ENCODE data around the gene PIEZO1. TPM values are rescaled to one million over a fixed set of nuclear protein-coding genes. Genes with fewer than 3 reads are reported as not detected.

PIEZO1 gene
- total and polyA plus RNA-seq, 2 donors (not counting 3 experiments of a cell fraction or from before 2014, with no cell fraction given), result 298 to 322 TPM

GRCh38 chr16:88691924-88692560 is 93.0 kb downstream of the PIEZO1 start:
- Histone ChIP-seq H3K79me2 (ENCODE audit: control insufficient read depth, insufficient read depth, low read length) (no peaks in the 10 kb centered on the region), H3K9ac (replicated peaks; ENCODE audit: extremely low read depth, insufficient read depth, low read length) (no peak overlapping the region), H3K27ac (ENCODE audit: insufficient read depth, low read depth, low read length) (no peak overlapping the region), H3K4me1 (ENCODE audit: control insufficient read depth, extremely low read depth, insufficient read depth, low read length) (no peaks in the 10 kb centered on the region), H3K9me3 (replicated peaks; ENCODE audit: control insufficient read depth, insufficient read depth, low read length) (no peaks in the 10 kb centered on the region), H3K9me1 (replicated peaks; ENCODE audit: control insufficient read depth, extremely low read depth, insufficient read depth, low read length) (no peaks in the 10 kb centered on the region), H2AFZ (ENCODE audit: low read depth, low read length) (no peak overlapping the region), H3K4me3 (replicated peaks in 1 of 3; ENCODE audit: insufficient read depth in 1 of 3, low read depth in 1 of 3, low read length in 3 of 3) (no peak overlapping the region), H4K20me1 (replicated peaks; ENCODE audit: control insufficient read depth, extremely low read depth, insufficient read depth, low read length) (no peaks in the 10 kb centered on the region), H3K27me3 (ENCODE audit: control insufficient read depth in 2 of 2, insufficient read depth in 2 of 2, low read length in 2 of 2) (peaks cover 0 to 2% of the 10 kb centered on the region in 2 experiments), H3K4me2 (ENCODE audit: insufficient read depth, low read length) (no peak overlapping the region), H3K36me3 (ENCODE audit: control insufficient read depth in 2 of 2, extremely low read depth in 1 of 2, insufficient read depth in 2 of 2, low read length in 2 of 2) (no peaks in the 10 kb centered on the region)
- dilution Hi-C loops (cut with MboI; ENCODE audit: extremely low pct_ligation_motif_present, low sequenced_read_pairs) (no loop called here), intact Hi-C loops (cut with micrococcal nuclease) (no loop called here)
- ChIA-PET POLR2A (no interaction called here), CTCF (no interaction called here)
- BruUV-seq (replicated peaks), result no TSS peak
- FAIRE-seq (no peak), DNase-seq (ENCODE audit: low read depth, low spot score) (no peak)
- no peak for TF ChIP-seq FOS (IDR thresholded peaks at IDR 0.05; ENCODE audit: borderline replicate concordance, insufficient read depth, low read length)
- no peak for TF ChIP-seq GATA2 (IDR thresholded peaks at IDR 0.05; ENCODE audit: insufficient read depth, insufficient read length, low read depth, low read length)
- TF ChIP-seq CTCF (IDR thresholded peaks at IDR 0.05; ENCODE audit: extremely low read depth in 1 of 2, insufficient read depth in 1 of 2, low read depth in 1 of 2, low read length in 2 of 2), result no peak
- TF ChIP-seq EZH2 (IDR thresholded peaks at IDR 0.05; ENCODE audit: borderline replicate concordance, low read depth, low read length, severe bottlenecking), result no peak
- no peak for TF ChIP-seq JUN (IDR thresholded peaks at IDR 0.05; ENCODE audit: borderline replicate concordance, insufficient read depth, insufficient read length, low read depth)
- no peak for TF ChIP-seq POLR2AphosphoS5 (IDR thresholded peaks at IDR 0.05; ENCODE audit: insufficient read depth, low read depth, low read length)
- TF ChIP-seq, protein P1, sequence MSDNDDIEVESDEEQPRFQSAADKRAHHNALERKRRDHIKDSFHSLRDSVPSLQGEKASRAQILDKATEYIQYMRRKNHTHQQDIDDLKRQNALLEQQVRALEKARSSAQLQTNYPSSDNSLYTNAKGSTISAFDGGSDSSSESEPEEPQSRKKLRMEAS (IDR thresholded peaks at IDR 0.05; ENCODE audit: insufficient read depth, insufficient read length), result no peak
- no peak for TF ChIP-seq MYC (IDR thresholded peaks at IDR 0.05; ENCODE audit: low read depth, low read length)
- TF ChIP-seq POLR2A (IDR thresholded peaks at IDR 0.05; ENCODE audit: low read depth, low read length), result no peak
